H1 (cell line): ENCODE results near the gene TMEM51. TPM values are rescaled to one million over a fixed set of nuclear protein-coding genes. Genes with fewer than 3 reads are reported as not detected.

Source experiments
- CTCF ChIA-PET: fragments of 300-600 bp; sonication (Branson Sonifier 250); formaldehyde crosslinking; loops from one replicate; lab custom pipeline; 2021; ENCODE audit not compliant: partially characterized antibody; lab: Charles Lee
- POLR2A ChIA-PET: fragments of 300-600 bp; sonication (Branson Sonifier 250); formaldehyde crosslinking; loops from one replicate; lab custom pipeline; 2021; ENCODE audit warnings: inconsistent platforms; ENCODE audit not compliant: partially characterized antibody; lab: Charles Lee
- DNase-seq, 2 experiments: peaks; one replicate each; pipeline versions ENCODE4 v3.0.0 to v3.0.0-alpha.2; 2010 to 2022; ENCODE audit warnings: low spot score in 2 of 2, low read depth in 1 of 2, mixed read lengths in 1 of 2
- FAIRE-seq: peaks from 2 replicates; lab custom pipeline; 2011; peaks lifted over from hg19 to GRCh38; lab: Jason Lieb, UNC
- H2AFZ ChIP-seq: 2 replicates; pipeline ENCODE4 v1.8.1; 2012; ENCODE audit warnings: low read length, inconsistent platforms
- H2AK5ac ChIP-seq: 2 replicates; pipeline ENCODE4 v1.6.1; 2013; ENCODE audit warnings: low read depth, low read length
- H2BK120ac ChIP-seq: replicated peaks from 2 replicates; pipeline ENCODE3; 2013; ENCODE audit warnings: low read depth, low read length, inconsistent platforms
- H2BK12ac ChIP-seq: 2 replicates; pipeline ENCODE4 v1.6.1; 2013; ENCODE audit warnings: low read depth, low read length
- H2BK15ac ChIP-seq: 2 replicates; pipeline ENCODE4 v1.6.1; 2013; ENCODE audit warnings: low read length
- H2BK20ac ChIP-seq: 2 replicates; pipeline ENCODE4 v1.6.1; 2013; ENCODE audit warnings: low read length
- H2BK5ac ChIP-seq: 2 replicates; pipeline ENCODE4 v1.6.1; 2013; ENCODE audit warnings: low read depth, low read length
- H3K14ac ChIP-seq: 2 replicates; pipeline ENCODE4 v1.6.1; 2013; ENCODE audit warnings: inconsistent platforms; ENCODE audit not compliant: insufficient read length
- H3K18ac ChIP-seq: 2 replicates; pipeline ENCODE4 v1.6.1; 2013; ENCODE audit warnings: low read length; ENCODE audit errors: extremely low read depth
- H3K23ac ChIP-seq: 2 replicates; pipeline ENCODE4 v1.6.1; 2013; ENCODE audit warnings: inconsistent platforms; ENCODE audit not compliant: insufficient read length
- H3K23me2 ChIP-seq: 2 replicates; pipeline ENCODE4 v1.6.1; 2013; ENCODE audit warnings: low read depth, low read length
- H3K27ac ChIP-seq: 2 replicates; pipeline ENCODE4 v1.6.1; 2011; ENCODE audit warnings: low read depth, low read length, inconsistent platforms
- H3K27me3 ChIP-seq, 4 experiments: replicated peaks in 1 of 4; 1 replicate in 1 of 4; 2 replicates in 3 of 4; pipeline versions ENCODE4 v1.6.1 to v1.8.1; 2011 to 2013; ENCODE audit warnings: low read length in 3 of 4, mild to moderate bottlenecking in 3 of 4, inconsistent platforms in 2 of 4, mixed read lengths in 2 of 4, moderate library complexity in 1 of 4; ENCODE audit not compliant: control insufficient read depth in 3 of 4, insufficient read depth in 3 of 4; ENCODE audit errors: extremely low read depth in 1 of 4
- H3K36me3 ChIP-seq, 4 experiments: 2 replicates each; pipeline versions ENCODE4 v1.6.1 to v1.8.1; 2011 to 2013; ENCODE audit warnings: mild to moderate bottlenecking in 4 of 4, low read length in 3 of 4, moderate library complexity in 2 of 4, control low read depth in 1 of 4, inconsistent platforms in 1 of 4; ENCODE audit not compliant: insufficient read depth in 4 of 4, control insufficient read depth in 2 of 4
- H3K4ac ChIP-seq: replicated peaks from 2 replicates; pipeline ENCODE3; 2013; ENCODE audit warnings: low read length, low read depth, mixed read lengths, inconsistent platforms; ENCODE audit not compliant: insufficient read length
- H3K4me1 ChIP-seq, 4 experiments: replicated peaks in 1 of 4; 1 replicate in 1 of 4; 2 replicates in 3 of 4; pipeline versions ENCODE4 v1.6.1 to v1.8.1; 2011 to 2013; ENCODE audit warnings: low read length in 3 of 4, inconsistent platforms in 2 of 4, mixed read lengths in 1 of 4; ENCODE audit not compliant: insufficient read depth in 4 of 4, control insufficient read depth in 3 of 4
- H3K4me2 ChIP-seq, 2 experiments: 2 replicates each; pipeline versions ENCODE4 v1.6.1 to v1.8.1; 2011 to 2013; ENCODE audit warnings: low read depth in 2 of 2, low read length in 2 of 2, control low read depth in 1 of 2, inconsistent platforms in 1 of 2, mild to moderate bottlenecking in 1 of 2; ENCODE audit not compliant: insufficient read depth in 1 of 2
- H3K4me3 ChIP-seq, 4 experiments: fragments of 200-600, 300-600 bp in 1 of 4; sonication (generic), shearing (Covaris generic), sonication (Bioruptor Twin) in 1 of 4; 2 replicates each; pipeline versions ENCODE4 v1.5.1 to v1.8.1; 2011 to 2016; ENCODE audit warnings: low read length in 4 of 4, low read depth in 3 of 4, control low read depth in 2 of 4, inconsistent platforms in 2 of 4, mild to moderate bottlenecking in 2 of 4, mixed read lengths in 1 of 4, moderate library complexity in 1 of 4; ENCODE audit not compliant: insufficient read depth in 2 of 4; ENCODE audit errors: extremely low read depth in 1 of 4
- H3K56ac ChIP-seq: replicated peaks from 2 replicates; pipeline ENCODE3; 2013; ENCODE audit warnings: low read depth, mild to moderate bottlenecking, mixed read lengths, low read length, inconsistent platforms; ENCODE audit not compliant: insufficient read length
- H3K79me1 ChIP-seq: 2 replicates; pipeline ENCODE4 v1.6.1; 2013; ENCODE audit warnings: low read depth, low read length, control low read depth
- H3K79me2 ChIP-seq, 2 experiments: 2 replicates each; pipeline versions ENCODE4 v1.6.1 to v1.8.1; 2012 to 2013; ENCODE audit warnings: low read length in 2 of 2, mild to moderate bottlenecking in 2 of 2, inconsistent platforms in 1 of 2; ENCODE audit not compliant: insufficient read depth in 2 of 2, control insufficient read depth in 1 of 2
- H3K9ac ChIP-seq, 4 experiments: replicated peaks in 1 of 4; 1 replicate in 1 of 4; 2 replicates in 3 of 4; pipeline versions ENCODE4 v1.6.1 to v1.8.1; 2011 to 2013; ENCODE audit warnings: low read depth in 3 of 4, low read length in 3 of 4, control low read depth in 2 of 4, mild to moderate bottlenecking in 2 of 4, moderate library complexity in 2 of 4, inconsistent platforms in 1 of 4; ENCODE audit errors: extremely low read depth in 1 of 4
- H3K9me3 ChIP-seq, 2 experiments: 2 replicates each; pipeline versions ENCODE4 v1.6.1 to v1.8.1; 2012 to 2013; ENCODE audit warnings: mild to moderate bottlenecking in 2 of 2, moderate library complexity in 2 of 2, control low read depth in 1 of 2, inconsistent platforms in 1 of 2, low read depth in 1 of 2, low read length in 1 of 2, mixed read lengths in 1 of 2; ENCODE audit not compliant: insufficient read depth in 2 of 2
- H4K20me1 ChIP-seq, 2 experiments: replicated peaks in 1 of 2; 2 replicates each; pipeline versions ENCODE3 to v1.8.1; 2011 to 2013; ENCODE audit warnings: inconsistent platforms in 2 of 2, low read length in 2 of 2, mild to moderate bottlenecking in 1 of 2; ENCODE audit not compliant: insufficient read depth in 2 of 2, control insufficient read depth in 1 of 2
- H4K5ac ChIP-seq: 2 replicates; pipeline ENCODE4 v1.6.1; 2013; ENCODE audit warnings: low read length, low read depth, mixed read lengths, inconsistent platforms; ENCODE audit not compliant: insufficient read length
- H4K8ac ChIP-seq: 2 replicates; pipeline ENCODE4 v1.8.0; 2013; ENCODE audit warnings: mild to moderate bottlenecking, moderate library complexity, low read length, inconsistent platforms; ENCODE audit not compliant: insufficient read depth; ENCODE audit errors: extremely low read depth
- H4K91ac ChIP-seq: replicated peaks from 2 replicates; pipeline ENCODE3; 2013; ENCODE audit warnings: low read length, mixed read lengths, inconsistent platforms; ENCODE audit not compliant: insufficient read length
- CHD2 ChIP-seq: IDR thresholded peaks from 2 replicates; pipeline ENCODE4 v1.6.1; 2012; ENCODE audit warnings: low read length, improper control_type of control experiment
- GABPA ChIP-seq: IDR thresholded peaks from 2 replicates; pipeline ENCODE4 v1.6.1; 2011; ENCODE audit warnings: mild to moderate bottlenecking, low read length, moderate library complexity, borderline replicate concordance; ENCODE audit not compliant: insufficient read depth
- RXRA ChIP-seq: IDR thresholded peaks from 2 replicates; pipeline ENCODE4 v1.6.1; 2011; ENCODE audit warnings: low read depth, mild to moderate bottlenecking, low read length, moderate library complexity; ENCODE audit not compliant: insufficient read depth
- ZNF274 ChIP-seq: IDR thresholded peaks from 2 replicates; pipeline ENCODE4 v1.7.0; 2012; ENCODE audit warnings: low read length, borderline replicate concordance; ENCODE audit errors: extremely low read depth
- whole genome bisulfite sequencing, 2 experiments: shearing (Covaris generic) in 1 of 2; methylation state at CpG; one replicate each; pipeline versions ENCODE4 v1.1.6 to v1.1.7; 2013 to 2015; ENCODE audit warnings: low lambda C conversion rate in 2 of 2, mixed read lengths in 2 of 2, inconsistent platforms in 1 of 2, low coverage in 1 of 2, missing lambda C conversion rate in 1 of 2; ENCODE audit not compliant: insufficient replicate concordance in 2 of 2, insufficient coverage in 1 of 2, insufficient read length in 1 of 2; ENCODE audit errors: extremely low coverage in 1 of 2, missing lambda C conversion rate in 1 of 2; 5-methylcytosine and 5-hydroxymethylcytosine counted together
- polyA plus RNA-seq, 7 experiments: library from polyadenylated mRNA; depleted of rRNA in 3 of 7; stranded (reverse) in 5 of 7; unstranded in 2 of 7; fragments of >200 nt in 5 of 7; fragments of 200-250 nt in 2 of 7; gene quantifications; 1 replicate in 5 of 7; 2 replicates in 1 of 7; 4 replicates in 1 of 7; pipeline versions ENCODE4 v1.2.1 to v1.2.3, GENCODE V29; 2011 to 2013; ENCODE audit warnings: missing spikeins in 2 of 7, mixed read lengths in 2 of 7
- total RNA-seq: library from RNA; stranded (reverse); fragmentation: NEBNext Ultra II Directional; extraction: Animal tissue kit (Norgen Biotek cat#: 25700); gene quantifications from 2 replicates; pipeline ENCODE4 v1.2.1, GENCODE V29; 2021

Gene TMEM51
- total and polyA plus RNA-seq, 2 of the 8 experiments (the other 6 are each of a cell fraction or from before 2014, with no cell fraction given), result 9.9 to 10.7 TPM

- no peak overlapping the region for H3K56ac ChIP-seq
- no peak overlapping the region for H2AFZ ChIP-seq
- H3K4ac ChIP-seq, result no peak overlapping the region
- H2BK5ac ChIP-seq, result peak overlapping the region; percentile 12; the same call in 1 of the 2 replicates
- H3K23ac ChIP-seq, result no peak overlapping the region
- no peak overlapping the region for H2BK120ac ChIP-seq
- ChIA-PET POLR2A (interaction anchor here (1.5 kb wide), 1 partner anchor 11 kb away, joined by 3 read pairs; no protein-coding TSS in a partner anchor), CTCF (interaction anchor here (0.6 to 1.6 kb wide), 5 partner anchors 15 to 616 kb away, joined by 3 to 4 read pairs (median 3); partner anchors contain the start of gene TMEM51)
- H3K27me3 ChIP-seq, result no peaks in the 10 kb centered on the region
- no peak overlapping the region for H3K4me3 ChIP-seq
- TF ChIP-seq ZNF274, result no peak
- TF ChIP-seq RXRA, result no peak
- TF ChIP-seq GABPA, result no peak
- TF ChIP-seq CHD2, result no peak
- no peak overlapping the region for H3K27ac ChIP-seq
- no peak overlapping the region for H4K8ac ChIP-seq
- no peak overlapping the region for H2BK12ac ChIP-seq
- peaks cover 3 to 15% (median 6%) of the 10 kb centered on the region in 4 experiments for H3K4me1 ChIP-seq
- H4K91ac ChIP-seq, result no peak overlapping the region
- H3K9me3 ChIP-seq, result peaks cover 8% of the 10 kb centered on the region in 2 experiments; a peak in 2 of 4 replicates
- no peaks in the 10 kb centered on the region for H3K23me2 ChIP-seq
- no peak overlapping the region for H4K5ac ChIP-seq
- WGBS, 2 experiments, result 80% methylated on average over 19 of the region's 19 CpGs; no CpG with 5 or more reads in 1 of the 2 experiments
- H3K79me2 ChIP-seq, result 0 out of 4 replicates have a peak, but pooled peaks cover 0 to under 1% of the 10 kb centered on the region in 2 experiments
- no peak overlapping the region for H2AK5ac ChIP-seq
- H4K20me1 ChIP-seq, result peaks cover 0 to 2% of the 10 kb centered on the region in 2 experiments
- H3K14ac ChIP-seq, result no peak overlapping the region
- H3K18ac ChIP-seq, result no peak overlapping the region
- no peak overlapping the region for H2BK15ac ChIP-seq
- H2BK20ac ChIP-seq, result no peak overlapping the region
- no peak overlapping the region for H3K4me2 ChIP-seq
- H3K36me3 ChIP-seq, result peaks cover 2 to 13% (median 5%) of the 10 kb centered on the region in 4 experiments; a peak in 4 of 8 replicates
- H3K79me1 ChIP-seq, result no peaks in the 10 kb centered on the region
- FAIRE-seq (no peak), DNase-seq (no peak)
- H3K9ac ChIP-seq, result no peak overlapping the region
Observed at GRCh38 chr1:15214527-15214926, 61.0 kb downstream of the TMEM51 start.
